Measurements from ENCODE around the gene LAMTOR2. TPM values are rescaled to one million over a fixed set of nuclear protein-coding genes. Genes with fewer than 3 reads are reported as not detected.

LAMTOR2 gene
- total RNA-seq, 1 experiment from 2014 or later: 60.2 TPM

GRCh38 chr1:156014829-156015228 is 39.8 kb upstream of the LAMTOR2 start:
- Histone ChIP-seq H3K4me1 (ENCODE audit: control insufficient read depth in 1 of 2, insufficient read depth in 2 of 2, low read length in 2 of 2) (peaks cover 4% of the 10 kb centered on the region in 2 experiments; a peak in 2 of 4 replicates), H3K9me3 (ENCODE audit: control insufficient read depth in 1 of 2, insufficient read depth in 1 of 2, low read depth in 1 of 2, low read length in 2 of 2) (no peaks in the 10 kb centered on the region), H3K79me2 (ENCODE audit: insufficient read depth, low read length) (peaks cover 13% of the 10 kb centered on the region), H3K27me3 (ENCODE audit: insufficient read depth, low read length) (no peaks in the 10 kb centered on the region), H4K20me1 (ENCODE audit: insufficient read depth) (no peaks in the 10 kb centered on the region), H3K27ac (ENCODE audit: low read depth, low read length) (no peak overlapping the region), H3K9me2 (ENCODE audit: insufficient read depth) (no peaks in the 10 kb centered on the region), H2AFZ (ENCODE audit: low read depth, low read length, poor library complexity, severe bottlenecking) (no peak overlapping the region), H3K9ac (ENCODE audit: low read length) (no peak overlapping the region), H3K36me3 (ENCODE audit: control insufficient read depth in 1 of 2, insufficient read depth in 2 of 2, low read length in 2 of 2) (peaks cover 44 to 50% of the 10 kb centered on the region in 2 experiments), H3K4me2 (ENCODE audit: low read length) (no peak overlapping the region), H3K4me3 (replicated peaks in 1 of 2; ENCODE audit: low read depth in 1 of 2, low read length in 2 of 2) (no peak overlapping the region)
- ChIA-PET POLR2A (no interaction called here), RAD21 (ENCODE audit: low non-redundant PET in 1 of 2, low total read pairs in 2 of 2, uncharacterized antibody in 2 of 2, unreplicated experiment in 2 of 2) (no interaction called here), CTCF (no interaction called here)
- no TSS peak for BruUV-seq (replicated peaks)
- no peak for TF ChIP-seq FOSL1 (IDR thresholded peaks at IDR 0.05; ENCODE audit: low read depth)
- no peak for TF ChIP-seq ZNF274 (IDR thresholded peaks at IDR 0.05; ENCODE audit: low read depth, low read length)
- TF ChIP-seq CEBPB (IDR thresholded peaks at IDR 0.05; ENCODE audit: low read depth): no peak
- no peak for TF ChIP-seq SRF (IDR thresholded peaks at IDR 0.05; ENCODE audit: low read depth)
- no peak for TF ChIP-seq TCF7L2 (IDR thresholded peaks at IDR 0.05; ENCODE audit: borderline replicate concordance, extremely low read depth, insufficient read depth, insufficient read length)
- TF ChIP-seq SP1 (IDR thresholded peaks at IDR 0.05; ENCODE audit: low read depth): no peak
- no peak for TF ChIP-seq CBX3 (IDR thresholded peaks at IDR 0.05; ENCODE audit: low read depth)
- no peak for TF ChIP-seq EZH2 (IDR thresholded peaks at IDR 0.05)
- no peak for TF ChIP-seq POLR2AphosphoS5 (IDR thresholded peaks at IDR 0.05; ENCODE audit: low read depth, low read length)
- no peak for TF ChIP-seq ZFX (IDR thresholded peaks at IDR 0.05)
- TF ChIP-seq SIN3A (IDR thresholded peaks at IDR 0.05; ENCODE audit: low read depth): no peak
- ATAC-seq (no peak), DNase-seq (ENCODE audit: low read depth, low spot score) (no peak)
- intact Hi-C loops (cut with micrococcal nuclease): no loop called here

DNA sequence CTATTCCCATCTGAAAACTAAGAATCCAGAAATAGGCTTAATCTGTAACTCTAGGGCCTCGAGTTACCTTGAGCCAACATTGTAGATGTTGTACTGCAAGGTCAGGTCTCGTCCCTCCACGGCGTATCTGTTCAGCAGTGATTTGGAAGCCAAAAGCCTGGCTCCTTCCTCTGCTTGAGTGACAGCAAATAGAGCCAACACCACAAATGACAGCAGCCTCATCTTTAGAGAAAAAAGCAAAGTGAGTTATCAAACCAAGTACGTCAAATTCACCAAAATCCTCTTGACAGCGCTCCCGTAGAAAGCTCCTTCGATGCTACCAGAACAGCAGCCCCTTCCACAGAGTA is 34.7 kb upstream of the LAMTOR2 start:
- Histone ChIP-seq H3K4me1 (ENCODE audit: control insufficient read depth in 1 of 2, insufficient read depth in 2 of 2, low read length in 2 of 2) (peaks cover 4 to 11% of the 10 kb centered on the region in 2 experiments; a peak in 2 of 4 replicates), H3K27me3 (ENCODE audit: insufficient read depth, low read length) (no peaks in the 10 kb centered on the region), H3K36me3 (ENCODE audit: control insufficient read depth in 1 of 2, insufficient read depth in 2 of 2, low read length in 2 of 2) (peaks cover 7 to 21% of the 10 kb centered on the region in 2 experiments; a peak in 3 of 4 replicates), H3K9ac (ENCODE audit: low read length) (peak overlapping the region; percentile 68), H2AFZ (ENCODE audit: low read depth, low read length, poor library complexity, severe bottlenecking) (no peak overlapping the region), H3K4me2 (ENCODE audit: low read length) (peak overlapping the region; percentile 92), H3K27ac (ENCODE audit: low read depth, low read length) (peak overlapping the region; percentile 48), H3K4me3 (replicated peaks in 1 of 2; ENCODE audit: low read depth in 1 of 2, low read length in 2 of 2) (peak overlapping the region; percentile 79), H3K9me2 (ENCODE audit: insufficient read depth) (no peaks in the 10 kb centered on the region), H4K20me1 (ENCODE audit: insufficient read depth) (no peaks in the 10 kb centered on the region), H3K79me2 (ENCODE audit: insufficient read depth, low read length) (peaks cover 20% of the 10 kb centered on the region), H3K9me3 (ENCODE audit: control insufficient read depth in 1 of 2, insufficient read depth in 1 of 2, low read depth in 1 of 2, low read length in 2 of 2) (no peaks in the 10 kb centered on the region)
- no peak for DNase-seq (ENCODE audit: low read depth, low spot score)
- RAD21 ChIA-PET (ENCODE audit: low non-redundant PET in 1 of 2, low total read pairs in 2 of 2, uncharacterized antibody in 2 of 2, unreplicated experiment in 2 of 2): no interaction called here
- TF ChIP-seq ELF1 (IDR thresholded peaks at IDR 0.05; ENCODE audit: borderline replicate concordance, low read depth) (no peak), SIN3A (IDR thresholded peaks at IDR 0.05; ENCODE audit: low read depth) (no peak), EZH2 (IDR thresholded peaks at IDR 0.05) (no peak), POLR2AphosphoS5 (IDR thresholded peaks at IDR 0.05; ENCODE audit: low read depth, low read length) (no peak), ZFX (IDR thresholded peaks at IDR 0.05) (no peak), ZNF274 (IDR thresholded peaks at IDR 0.05; ENCODE audit: low read depth, low read length) (no peak)
- TF ChIP-seq, protein P1, sequence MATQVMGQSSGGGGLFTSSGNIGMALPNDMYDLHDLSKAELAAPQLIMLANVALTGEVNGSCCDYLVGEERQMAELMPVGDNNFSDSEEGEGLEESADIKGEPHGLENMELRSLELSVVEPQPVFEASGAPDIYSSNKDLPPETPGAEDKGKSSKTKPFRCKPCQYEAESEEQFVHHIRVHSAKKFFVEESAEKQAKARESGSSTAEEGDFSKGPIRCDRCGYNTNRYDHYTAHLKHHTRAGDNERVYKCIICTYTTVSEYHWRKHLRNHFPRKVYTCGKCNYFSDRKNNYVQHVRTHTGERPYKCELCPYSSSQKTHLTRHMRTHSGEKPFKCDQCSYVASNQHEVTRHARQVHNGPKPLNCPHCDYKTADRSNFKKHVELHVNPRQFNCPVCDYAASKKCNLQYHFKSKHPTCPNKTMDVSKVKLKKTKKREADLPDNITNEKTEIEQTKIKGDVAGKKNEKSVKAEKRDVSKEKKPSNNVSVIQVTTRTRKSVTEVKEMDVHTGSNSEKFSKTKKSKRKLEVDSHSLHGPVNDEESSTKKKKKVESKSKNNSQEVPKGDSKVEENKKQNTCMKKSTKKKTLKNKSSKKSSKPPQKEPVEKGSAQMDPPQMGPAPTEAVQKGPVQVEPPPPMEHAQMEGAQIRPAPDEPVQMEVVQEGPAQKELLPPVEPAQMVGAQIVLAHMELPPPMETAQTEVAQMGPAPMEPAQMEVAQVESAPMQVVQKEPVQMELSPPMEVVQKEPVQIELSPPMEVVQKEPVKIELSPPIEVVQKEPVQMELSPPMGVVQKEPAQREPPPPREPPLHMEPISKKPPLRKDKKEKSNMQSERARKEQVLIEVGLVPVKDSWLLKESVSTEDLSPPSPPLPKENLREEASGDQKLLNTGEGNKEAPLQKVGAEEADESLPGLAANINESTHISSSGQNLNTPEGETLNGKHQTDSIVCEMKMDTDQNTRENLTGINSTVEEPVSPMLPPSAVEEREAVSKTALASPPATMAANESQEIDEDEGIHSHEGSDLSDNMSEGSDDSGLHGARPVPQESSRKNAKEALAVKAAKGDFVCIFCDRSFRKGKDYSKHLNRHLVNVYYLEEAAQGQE (IDR thresholded peaks at IDR 0.05; ENCODE audit: low read depth): no peak
- TF ChIP-seq, protein P2, sequence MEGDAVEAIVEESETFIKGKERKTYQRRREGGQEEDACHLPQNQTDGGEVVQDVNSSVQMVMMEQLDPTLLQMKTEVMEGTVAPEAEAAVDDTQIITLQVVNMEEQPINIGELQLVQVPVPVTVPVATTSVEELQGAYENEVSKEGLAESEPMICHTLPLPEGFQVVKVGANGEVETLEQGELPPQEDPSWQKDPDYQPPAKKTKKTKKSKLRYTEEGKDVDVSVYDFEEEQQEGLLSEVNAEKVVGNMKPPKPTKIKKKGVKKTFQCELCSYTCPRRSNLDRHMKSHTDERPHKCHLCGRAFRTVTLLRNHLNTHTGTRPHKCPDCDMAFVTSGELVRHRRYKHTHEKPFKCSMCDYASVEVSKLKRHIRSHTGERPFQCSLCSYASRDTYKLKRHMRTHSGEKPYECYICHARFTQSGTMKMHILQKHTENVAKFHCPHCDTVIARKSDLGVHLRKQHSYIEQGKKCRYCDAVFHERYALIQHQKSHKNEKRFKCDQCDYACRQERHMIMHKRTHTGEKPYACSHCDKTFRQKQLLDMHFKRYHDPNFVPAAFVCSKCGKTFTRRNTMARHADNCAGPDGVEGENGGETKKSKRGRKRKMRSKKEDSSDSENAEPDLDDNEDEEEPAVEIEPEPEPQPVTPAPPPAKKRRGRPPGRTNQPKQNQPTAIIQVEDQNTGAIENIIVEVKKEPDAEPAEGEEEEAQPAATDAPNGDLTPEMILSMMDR (IDR thresholded peaks at IDR 0.05 in 2 of 3, conservative IDR thresholded peaks at IDR 0.05 in 1 of 3; ENCODE audit: borderline replicate concordance in 1 of 3, insufficient read depth in 1 of 3, low read depth in 2 of 3, low read length in 2 of 3): no peak
- TSS peak; percentile 74 for BruUV-seq (replicated peaks)
- no peak for ATAC-seq
- CTCF ChIA-PET: no interaction called here
- intact Hi-C loops (cut with micrococcal nuclease): loop anchor here (2.0 kb wide), 1 partner anchor 35 kb away; the partner anchor contains the start of gene LAMTOR2
- POLR2A ChIA-PET: no interaction called here

Data from HCT116 (cell line).